HEK293T (cell line): Measurements from ENCODE around the gene TBC1D2.

Source experiments
- CTCF ChIA-PET: fragments of 350-600 bp; formaldehyde crosslinking; extraction: SDS; loops from one replicate; lab custom pipeline; 2021; ENCODE audit warnings: antibody characterized with exemption, inconsistent platforms; lab: Yijun Ruan, JAX
- POLR2A ChIA-PET: fragments of 350-600 bp; formaldehyde crosslinking; extraction: SDS; loops from one replicate; lab custom pipeline; 2020; ENCODE audit warnings: antibody characterized with exemption, inconsistent platforms; lab: Yijun Ruan, JAX
- DNase-seq: peaks from one replicate; pipeline ENCODE4 v3.0.0; 2012; ENCODE audit warnings: mixed read lengths; ENCODE audit errors: extremely low spot score
- ARNT ChIP-seq: fragments of 450-650 bp; IDR thresholded peaks from 2 replicates; pipeline ENCODE4 v1.6.1; 2017; ENCODE audit warnings: mild to moderate bottlenecking
- BHLHE40 ChIP-seq: fragments of 450-650 bp; IDR thresholded peaks from 2 replicates; pipeline ENCODE4 v1.6.1; 2016; ENCODE audit warnings: mild to moderate bottlenecking, moderate library complexity, borderline replicate concordance
- CTBP1 ChIP-seq: fragments of 450-650 bp; IDR thresholded peaks from 2 replicates; pipeline ENCODE4 v1.6.1; 2016; ENCODE audit warnings: borderline replicate concordance
- ELF4 ChIP-seq: fragments of 450-650 bp; IDR thresholded peaks from 2 replicates; pipeline ENCODE4 v1.6.1; 2017; ENCODE audit warnings: antibody characterized with exemption
- FOXA1 ChIP-seq: fragments of 450-650 bp; IDR thresholded peaks from 2 replicates; pipeline ENCODE4 v1.6.1; 2016; ENCODE audit warnings: mild to moderate bottlenecking
- FOXK2 ChIP-seq: fragments of 450-650 bp; IDR thresholded peaks from 2 replicates; pipeline ENCODE4 v1.6.1; 2016; ENCODE audit warnings: mild to moderate bottlenecking
- FOXM1 ChIP-seq: fragments of 450-650 bp; IDR thresholded peaks from 2 replicates; pipeline ENCODE4 v1.6.1; 2017; ENCODE audit warnings: mild to moderate bottlenecking, borderline replicate concordance
- HDGF ChIP-seq: fragments of 450-650 bp; IDR thresholded peaks from 2 replicates; pipeline ENCODE4 v1.6.1; 2017; ENCODE audit warnings: antibody characterized with exemption, borderline replicate concordance
- L3MBTL2 ChIP-seq: fragments of 450-650 bp; conservative IDR thresholded peaks from 2 replicates; pipeline ENCODE4 v1.6.1; 2016; ENCODE audit warnings: mild to moderate bottlenecking
- LEF1 ChIP-seq: fragments of 450-650 bp; IDR thresholded peaks from 2 replicates; pipeline ENCODE4 v1.6.1; 2017; ENCODE audit warnings: mild to moderate bottlenecking, borderline replicate concordance
- NFRKB ChIP-seq: fragments of 450-650 bp; IDR thresholded peaks from 2 replicates; pipeline ENCODE4 v1.6.1; 2016; ENCODE audit warnings: mild to moderate bottlenecking, moderate library complexity
- SP1 ChIP-seq: fragments of 450-650 bp; IDR thresholded peaks from 2 replicates; pipeline ENCODE4 v1.6.1; 2017
- SUZ12 ChIP-seq: fragments of 450-650 bp; IDR thresholded peaks from 2 replicates; pipeline ENCODE4 v1.6.1; 2016; ENCODE audit warnings: mild to moderate bottlenecking
- TARDBP ChIP-seq: fragments of 450-650 bp; IDR thresholded peaks from 2 replicates; pipeline ENCODE4 v1.6.1; 2016
- ZNF384 ChIP-seq: fragments of 450-650 bp; IDR thresholded peaks from 2 replicates; pipeline ENCODE4 v1.6.1; 2016
- TF ChIP-seq, protein P1 (sequence below): fragments of 450-650 bp; IDR thresholded peaks from 2 replicates; pipeline ENCODE4 v1.6.1; 2016

Gene TBC1D2

DNA sequence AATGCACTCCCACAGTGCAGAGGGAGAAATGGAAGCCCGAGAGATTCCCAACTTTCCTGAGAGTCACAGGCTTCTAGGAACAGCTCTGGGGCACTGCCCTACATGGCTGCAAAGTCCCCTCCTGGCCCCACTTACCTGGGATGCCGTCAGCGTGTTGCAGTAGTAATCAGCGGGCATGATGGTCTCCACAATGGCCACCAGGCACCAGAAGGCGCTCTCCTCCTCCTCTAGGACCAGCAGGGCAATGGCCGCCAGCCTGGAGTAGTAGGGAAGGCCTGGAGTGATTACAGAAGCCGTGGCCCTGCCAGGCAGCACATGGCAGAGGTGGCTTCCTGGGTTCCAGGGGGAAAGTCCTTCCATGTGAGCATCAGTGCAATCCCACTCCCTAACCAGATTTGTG is 52.3 kb downstream of the TBC1D2 start:
- TF ChIP-seq, protein P1, sequence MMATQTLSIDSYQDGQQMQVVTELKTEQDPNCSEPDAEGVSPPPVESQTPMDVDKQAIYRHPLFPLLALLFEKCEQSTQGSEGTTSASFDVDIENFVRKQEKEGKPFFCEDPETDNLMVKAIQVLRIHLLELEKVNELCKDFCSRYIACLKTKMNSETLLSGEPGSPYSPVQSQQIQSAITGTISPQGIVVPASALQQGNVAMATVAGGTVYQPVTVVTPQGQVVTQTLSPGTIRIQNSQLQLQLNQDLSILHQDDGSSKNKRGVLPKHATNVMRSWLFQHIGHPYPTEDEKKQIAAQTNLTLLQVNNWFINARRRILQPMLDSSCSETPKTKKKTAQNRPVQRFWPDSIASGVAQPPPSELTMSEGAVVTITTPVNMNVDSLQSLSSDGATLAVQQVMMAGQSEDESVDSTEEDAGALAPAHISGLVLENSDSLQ, result no peak
- no peak for TF ChIP-seq BHLHE40
- TF ChIP-seq FOXM1, result no peak
- POLR2A ChIA-PET, result no interaction called here
- no peak for DNase-seq
- CTCF ChIA-PET, result interaction anchor here (0.9 kb wide), 1 partner anchor 25 kb away, joined by 3 read pairs; no protein-coding TSS in a partner anchor

DNA sequence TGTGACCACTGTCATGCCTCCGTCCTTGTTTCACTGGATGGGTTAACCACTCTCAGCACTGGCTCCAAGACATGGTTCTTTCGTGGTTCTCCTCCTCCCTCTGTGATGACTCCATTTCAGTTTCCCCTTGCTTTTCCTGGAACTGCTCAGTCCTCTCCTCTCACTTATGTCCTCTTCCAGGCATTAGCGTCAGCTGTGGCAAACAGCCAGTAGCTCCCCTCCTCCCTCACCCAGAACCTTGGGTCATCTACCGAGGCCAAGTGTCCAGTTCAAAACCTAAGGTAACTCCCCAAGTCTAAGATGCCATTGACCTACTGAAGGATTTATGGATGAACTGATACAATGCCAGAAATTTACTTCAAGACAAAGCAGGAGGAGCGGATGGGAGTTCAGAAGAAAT is 53.2 kb downstream of the TBC1D2 start:
- TF ChIP-seq TARDBP (no peak), L3MBTL2 (no peak), NFRKB (no peak)
- ChIA-PET CTCF (interaction anchor here (0.9 kb wide), 1 partner anchor 26 kb away, joined by 3 read pairs; no protein-coding TSS in a partner anchor), POLR2A (interaction anchor here (0.6 kb wide), 1 partner anchor 83 kb away, joined by 3 read pairs; the partner anchor contains the start of gene TRIM14)
- DNase-seq, result no peak

DNA sequence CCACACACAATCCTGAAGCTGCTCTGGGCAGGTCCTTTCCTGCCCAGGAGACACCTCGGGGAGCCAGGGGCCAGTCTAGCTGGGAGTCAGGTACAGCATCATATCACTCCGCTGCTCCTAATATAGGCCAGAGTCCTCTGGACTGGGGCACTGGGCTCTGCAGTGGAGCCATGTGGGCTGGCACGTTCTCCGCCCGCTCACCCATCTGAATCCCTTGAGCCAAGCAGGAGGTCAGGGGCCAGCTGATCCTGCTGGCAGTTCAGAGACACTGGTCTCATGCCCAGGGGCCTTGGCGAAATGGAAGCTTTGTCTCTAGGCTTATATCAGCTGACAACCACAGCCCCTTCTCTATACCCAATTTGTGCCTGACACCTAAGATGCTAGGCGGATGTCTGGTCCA is 53.7 kb downstream of the TBC1D2 start:
- POLR2A ChIA-PET, result no interaction called here
- TF ChIP-seq BHLHE40 (no peak), LEF1 (no peak), ZNF384 (no peak), ELF4 (no peak), HDGF (no peak), ARNT (no peak), FOXA1 (no peak), SP1 (no peak), CTBP1 (no peak), TARDBP (no peak), SUZ12 (no peak), NFRKB (no peak), L3MBTL2 (no peak)
- TF ChIP-seq, protein P1, result no peak
- CTCF ChIA-PET, result no interaction called here
- no peak for DNase-seq

DNA sequence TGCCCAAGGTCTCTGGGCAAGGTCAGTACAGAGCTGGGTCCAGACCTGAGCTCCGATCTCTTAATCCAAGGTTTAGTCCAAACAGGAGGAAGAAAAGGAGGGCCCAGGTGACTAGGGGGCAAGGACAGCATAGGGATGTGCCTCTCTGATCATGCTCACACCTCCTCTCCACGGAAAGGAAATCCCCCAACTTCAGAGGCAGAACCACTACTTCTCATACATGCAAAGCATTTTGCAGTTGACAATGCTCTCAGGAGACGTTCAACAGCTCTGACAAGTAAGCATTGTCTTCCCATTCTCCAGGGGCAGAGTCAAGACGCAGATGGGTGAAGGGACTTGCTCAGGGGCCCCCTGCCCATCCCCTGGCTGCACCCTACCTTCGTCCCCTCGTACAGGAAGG is 54.3 kb downstream of the TBC1D2 start:
- TF ChIP-seq NFRKB (no peak), HDGF (no peak), FOXM1 (no peak), SP1 (no peak), L3MBTL2 (no peak), FOXK2 (no peak), ELF4 (no peak), ARNT (no peak), TARDBP (no peak), FOXA1 (no peak), BHLHE40 (no peak), CTBP1 (no peak), ZNF384 (no peak), SUZ12 (no peak), LEF1 (no peak)
- TF ChIP-seq, protein P1, result no peak
- POLR2A ChIA-PET, result no interaction called here
- CTCF ChIA-PET, result interaction anchor here (0.6 kb wide), 1 partner anchor 16 kb away, joined by 3 read pairs; no protein-coding TSS in a partner anchor
- DNase-seq, result no peak

DNA sequence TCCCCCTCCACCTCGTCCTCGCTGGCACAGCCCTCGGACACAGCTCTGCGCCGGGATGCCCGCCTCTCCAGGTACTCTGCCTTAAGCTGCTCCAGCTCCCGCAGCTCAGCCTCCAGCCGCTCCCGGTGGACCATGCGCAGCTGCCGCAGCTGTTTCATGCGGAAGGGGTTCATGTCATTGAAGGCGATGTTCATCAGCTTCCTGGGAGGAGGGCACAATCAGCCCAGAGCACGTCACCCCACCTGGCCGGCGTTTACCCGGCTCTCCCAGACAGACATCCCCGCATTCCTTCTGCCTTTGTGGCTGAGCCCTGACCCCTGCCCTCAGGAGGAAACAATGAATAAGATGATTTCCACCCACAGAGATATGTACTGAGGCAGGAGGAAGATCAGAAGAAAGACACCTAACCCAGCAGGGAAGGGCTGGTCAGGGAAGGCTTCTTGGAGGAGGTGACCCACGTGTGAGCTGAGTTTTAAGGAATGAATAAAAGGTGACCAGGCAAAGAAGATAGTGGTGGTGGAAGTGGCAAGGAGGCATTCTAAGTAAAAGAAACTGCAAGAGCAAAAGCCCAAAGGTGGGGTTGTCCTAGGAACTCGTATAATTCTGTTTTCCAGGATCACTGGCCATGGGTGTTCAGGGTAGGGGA is 55.9 kb downstream of the TBC1D2 start:
- no peak for DNase-seq
- TF ChIP-seq FOXA1 (no peak), ELF4 (no peak), HDGF (no peak), L3MBTL2 (no peak), ARNT (no peak), LEF1 (no peak), SP1 (no peak), CTBP1 (no peak), TARDBP (no peak), FOXM1 (no peak), SUZ12 (no peak), FOXK2 (no peak), BHLHE40 (no peak), NFRKB (no peak), ZNF384 (no peak)
- TF ChIP-seq, protein P1, result no peak
- POLR2A ChIA-PET, result no interaction called here
- CTCF ChIA-PET, result no interaction called here

DNA sequence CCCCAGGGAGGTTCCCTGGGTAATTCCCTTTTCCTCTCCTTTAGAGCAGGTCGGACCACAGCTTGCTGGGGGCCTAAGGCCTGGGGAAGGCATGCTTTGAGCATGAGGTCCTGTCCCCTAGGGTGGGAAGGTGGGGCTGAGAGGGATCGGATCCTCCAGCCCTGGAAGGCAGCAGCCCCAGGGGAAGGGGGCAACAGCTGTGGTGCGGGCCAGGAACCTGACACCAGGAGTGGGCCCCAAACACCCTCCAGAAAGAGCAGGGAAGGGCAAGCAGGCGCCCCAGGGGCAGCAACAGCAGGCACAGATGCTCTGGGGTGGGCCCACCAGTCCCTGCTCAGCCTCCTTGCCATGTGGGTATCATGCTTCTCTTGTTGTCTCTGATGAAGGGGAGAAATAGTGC is 59.8 kb downstream of the TBC1D2 start:
- ChIA-PET POLR2A (no interaction called here), CTCF (no interaction called here)
- TF ChIP-seq ARNT (no peak), L3MBTL2 (no peak), SP1 (no peak)
- DNase-seq, result no peak
